NCI-H1105 (cell line): ENCODE data around the gene PSMD12.
A peak's percentile ranks its signal among the peaks of the same experiment; 100 is the strongest.
"Not testable (repeated sequence)": the region's sequence is repeated elsewhere in the genome, so short reads cannot be mapped to it uniquely, and the experiment has no call there.

Experiments used
- DNase-seq: peaks from one replicate; lab custom pipeline; 2025; lab: John Stamatoyannopoulos, UW

Gene PSMD12

GRCh38 chr17:67366193-67367157 is at the start of gene PSMD12:
Gene PSMD12, minus strand, starts transcription at chr17:67366577. Its CDS starts 58 bp downstream, at chr17:67366519.
- peak; percentile 83 for DNase-seq

- no peak for DNase-seq
Measured at GRCh38 chr17:67415291-67415690, 48.9 kb upstream of the PSMD12 start.

- no peak for DNase-seq
Measured at GRCh38 chr17:67414559-67414958, 48.2 kb upstream of the PSMD12 start.

GRCh38 chr17:67414130-67414529 is 47.8 kb upstream of the PSMD12 start:
- DNase-seq: no peak

GRCh38 chr17:67413388-67413787 is 47.0 kb upstream of the PSMD12 start:
- no peak for DNase-seq

- DNase-seq: no peak
Measured at GRCh38 chr17:67412941-67413340, 46.6 kb upstream of the PSMD12 start.

GRCh38 chr17:67412032-67412431 is 45.7 kb upstream of the PSMD12 start:
- DNase-seq: no peak

- DNase-seq: no peak
Measured at GRCh38 chr17:67411397-67411796, 45.0 kb upstream of the PSMD12 start.

GRCh38 chr17:67408455-67408830 is 42.1 kb upstream of the PSMD12 start:
- not testable (repeated sequence) for DNase-seq

- no peak for DNase-seq
Measured at GRCh38 chr17:67403483-67403882, 37.1 kb upstream of the PSMD12 start.

- DNase-seq: no peak
Measured at GRCh38 chr17:67403065-67403464, 36.7 kb upstream of the PSMD12 start.

GRCh38 chr17:67401598-67402504 is 35.5 kb upstream of the PSMD12 start:
- no peak for DNase-seq

GRCh38 chr17:67401106-67401505 is 34.7 kb upstream of the PSMD12 start:
- DNase-seq: no peak

- DNase-seq: no peak
Measured at GRCh38 chr17:67400193-67400592, 33.8 kb upstream of the PSMD12 start.

- no peak for DNase-seq
Measured at GRCh38 chr17:67399676-67400075, 33.3 kb upstream of the PSMD12 start.

- no peak for DNase-seq
Measured at GRCh38 chr17:67393809-67394397, 27.5 kb upstream of the PSMD12 start.

GRCh38 chr17:67392111-67392510 is 25.7 kb upstream of the PSMD12 start:
- DNase-seq: no peak

- DNase-seq: no peak
Measured at GRCh38 chr17:67390646-67391361, 24.4 kb upstream of the PSMD12 start.

- DNase-seq: no peak
Measured at GRCh38 chr17:67390006-67390645, 23.7 kb upstream of the PSMD12 start.

- DNase-seq: no peak
Measured at GRCh38 chr17:67388986-67389385, 22.6 kb upstream of the PSMD12 start.

- DNase-seq: not testable (repeated sequence)
Measured at GRCh38 chr17:67388536-67388935, 22.2 kb upstream of the PSMD12 start.
